Measurements from ENCODE around the gene RAD9B. TPM values are rescaled to one million over a fixed set of nuclear protein-coding genes. Genes with fewer than 3 reads are reported as not detected.
A peak's percentile ranks its signal among the peaks of the same experiment; 100 is the strongest.

RAD9B gene
- total RNA-seq, 2 donors from 2014 or later: 0.41 to 5.1 TPM

DNA sequence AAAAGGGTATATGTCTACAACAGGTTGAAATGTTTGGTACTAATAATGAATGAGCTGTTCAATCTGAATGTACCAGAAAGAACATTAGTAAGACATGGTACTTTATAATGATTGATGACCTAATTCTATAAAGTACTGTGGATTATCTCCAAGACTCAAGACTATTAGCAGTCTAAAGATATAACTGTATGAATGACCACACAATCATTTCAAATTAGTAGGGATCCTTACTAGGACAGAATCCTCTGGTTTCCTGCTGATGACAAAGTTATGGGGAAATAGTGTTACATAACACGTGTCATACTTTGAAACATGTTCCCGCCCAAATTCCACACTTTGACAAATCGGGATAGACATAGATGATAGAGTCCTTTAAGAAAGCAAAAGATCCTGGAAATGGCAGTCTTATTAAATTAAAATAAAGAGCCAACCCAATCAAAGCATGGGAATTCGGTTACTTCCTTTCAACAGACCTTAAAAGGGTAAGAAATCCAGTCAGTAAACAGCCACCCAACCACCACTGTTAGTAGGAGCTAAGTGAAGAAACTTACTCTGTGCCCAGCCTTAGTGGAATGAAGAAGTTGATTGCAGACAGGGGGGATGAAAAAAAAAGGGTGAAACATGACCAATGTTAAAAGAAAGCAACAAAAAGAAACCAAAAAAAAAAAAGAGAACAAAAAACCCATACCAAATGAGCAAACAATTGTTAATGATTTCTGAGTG is 3.0 kb upstream of the RAD9B start:
- no peak for DNase-seq (ENCODE audit: low spot score)
- WGBS: 69% methylated on average over 4 of the region's 4 CpGs
- H3K27ac ChIP-seq: no peak overlapping the region
- H3K4me1 ChIP-seq (replicated peaks): no peaks in the 10 kb centered on the region
- H3K4me3 ChIP-seq: no peak overlapping the region
- TF ChIP-seq POLR2AphosphoS5 (IDR thresholded peaks at IDR 0.05) (no peak), POLR2A (IDR thresholded peaks at IDR 0.05) (no peak)
- TF ChIP-seq, protein P1, sequence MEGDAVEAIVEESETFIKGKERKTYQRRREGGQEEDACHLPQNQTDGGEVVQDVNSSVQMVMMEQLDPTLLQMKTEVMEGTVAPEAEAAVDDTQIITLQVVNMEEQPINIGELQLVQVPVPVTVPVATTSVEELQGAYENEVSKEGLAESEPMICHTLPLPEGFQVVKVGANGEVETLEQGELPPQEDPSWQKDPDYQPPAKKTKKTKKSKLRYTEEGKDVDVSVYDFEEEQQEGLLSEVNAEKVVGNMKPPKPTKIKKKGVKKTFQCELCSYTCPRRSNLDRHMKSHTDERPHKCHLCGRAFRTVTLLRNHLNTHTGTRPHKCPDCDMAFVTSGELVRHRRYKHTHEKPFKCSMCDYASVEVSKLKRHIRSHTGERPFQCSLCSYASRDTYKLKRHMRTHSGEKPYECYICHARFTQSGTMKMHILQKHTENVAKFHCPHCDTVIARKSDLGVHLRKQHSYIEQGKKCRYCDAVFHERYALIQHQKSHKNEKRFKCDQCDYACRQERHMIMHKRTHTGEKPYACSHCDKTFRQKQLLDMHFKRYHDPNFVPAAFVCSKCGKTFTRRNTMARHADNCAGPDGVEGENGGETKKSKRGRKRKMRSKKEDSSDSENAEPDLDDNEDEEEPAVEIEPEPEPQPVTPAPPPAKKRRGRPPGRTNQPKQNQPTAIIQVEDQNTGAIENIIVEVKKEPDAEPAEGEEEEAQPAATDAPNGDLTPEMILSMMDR (IDR thresholded peaks at IDR 0.05): no peak
- intact Hi-C loops (cut with DNase I): no loop called here
- no peaks in the 10 kb centered on the region for H3K27me3 ChIP-seq (replicated peaks; ENCODE audit: insufficient read depth)
- H3K36me3 ChIP-seq: no peaks in the 10 kb centered on the region
- no peaks in the 10 kb centered on the region for H3K9me3 ChIP-seq

GRCh38 chr12:110501399-110501751 is 756 bp upstream of the RAD9B start:
- TF ChIP-seq POLR2AphosphoS5 (IDR thresholded peaks at IDR 0.05) (no peak), POLR2A (IDR thresholded peaks at IDR 0.05) (no peak)
- TF ChIP-seq, protein P1 (IDR thresholded peaks at IDR 0.05): no peak
- H3K4me3 ChIP-seq: peak overlapping the region; percentile 70 to 93
- intact Hi-C loops (cut with DNase I): loop anchor here (5.0 kb wide), 1 partner anchor 34 kb away; the partner anchor contains the start of genes FAM216A and GPN3
- no peaks in the 10 kb centered on the region for H3K9me3 ChIP-seq
- H3K27ac ChIP-seq: peak overlapping the region; percentile 84 to 92
- H3K4me1 ChIP-seq (replicated peaks): no peaks in the 10 kb centered on the region
- no peaks in the 10 kb centered on the region for H3K27me3 ChIP-seq (replicated peaks; ENCODE audit: insufficient read depth)
- peak; percentile 49 for DNase-seq (ENCODE audit: low spot score)
- H3K36me3 ChIP-seq: no peaks in the 10 kb centered on the region
- WGBS: under 1% methylated on average over 17 of the region's 17 CpGs

DNA sequence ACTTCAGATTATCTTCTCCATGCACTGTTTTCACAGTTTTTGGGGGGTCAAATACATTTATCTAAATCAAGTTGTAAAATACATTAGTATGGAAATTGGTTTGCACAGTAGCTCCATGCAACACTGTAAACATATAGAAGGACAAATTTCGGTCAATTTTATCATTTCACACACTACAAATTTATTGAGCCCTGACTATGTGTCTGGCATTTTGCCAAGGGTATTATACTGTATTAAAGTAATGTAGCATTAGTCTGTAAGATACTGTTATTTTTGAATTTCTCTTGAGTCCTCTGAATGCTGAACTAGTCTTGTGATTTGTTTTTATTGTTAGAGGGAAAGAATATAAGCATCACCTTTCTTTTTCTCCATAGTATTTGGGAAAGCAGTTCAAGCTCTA is 1.3 kb downstream of the RAD9B start:
- H3K4me3 ChIP-seq: no peak overlapping the region
- H3K36me3 ChIP-seq: no peaks in the 10 kb centered on the region
- intact Hi-C loops (cut with DNase I): loop anchor here (5.0 kb wide), 1 partner anchor 36 kb away; the partner anchor contains the start of genes FAM216A and GPN3
- H3K9me3 ChIP-seq: no peaks in the 10 kb centered on the region
- no peak overlapping the region for H3K27ac ChIP-seq
- WGBS: 73% methylated on average over 1 of the region's 1 CpG
- no peaks in the 10 kb centered on the region for H3K27me3 ChIP-seq (replicated peaks; ENCODE audit: insufficient read depth)
- no peak for DNase-seq (ENCODE audit: low spot score)
- H3K4me1 ChIP-seq (replicated peaks): no peaks in the 10 kb centered on the region
- TF ChIP-seq POLR2A (IDR thresholded peaks at IDR 0.05): no peak
- TF ChIP-seq, protein P1 (IDR thresholded peaks at IDR 0.05): no peak
- no peak for TF ChIP-seq POLR2AphosphoS5 (IDR thresholded peaks at IDR 0.05)

DNA sequence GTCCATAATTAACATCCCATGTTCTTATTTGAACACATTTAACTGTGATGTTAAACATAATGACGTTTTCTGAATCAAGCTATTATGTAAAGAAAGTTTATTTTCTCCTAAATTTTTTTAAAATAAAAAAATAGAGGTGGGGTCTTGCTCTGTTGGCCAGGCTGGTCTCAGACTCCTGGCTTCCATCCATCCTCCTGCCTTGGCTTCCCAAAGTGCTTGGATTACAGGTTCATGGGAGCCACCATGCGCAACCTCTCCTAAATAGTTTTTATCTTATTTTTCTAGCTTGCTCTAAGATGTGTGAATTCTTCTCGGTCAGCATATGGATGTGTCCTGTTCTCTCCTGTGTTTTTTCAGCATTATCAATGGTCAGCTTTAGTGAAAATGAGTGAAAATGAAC is 3.2 kb downstream of the RAD9B start:
- Histone ChIP-seq H3K36me3 (no peaks in the 10 kb centered on the region), H3K9me3 (no peaks in the 10 kb centered on the region), H3K27ac (no peak overlapping the region), H3K4me3 (no peak overlapping the region), H3K4me1 (replicated peaks) (no peaks in the 10 kb centered on the region), H3K27me3 (replicated peaks; ENCODE audit: insufficient read depth) (no peaks in the 10 kb centered on the region)
- TF ChIP-seq POLR2A (IDR thresholded peaks at IDR 0.05) (no peak), POLR2AphosphoS5 (IDR thresholded peaks at IDR 0.05) (no peak)
- TF ChIP-seq, protein P1 (IDR thresholded peaks at IDR 0.05): no peak
- no peak for DNase-seq (ENCODE audit: low spot score)
- intact Hi-C loops (cut with DNase I): no loop called here
- 78% methylated on average over 3 of the region's 3 CpGs for WGBS

DNA sequence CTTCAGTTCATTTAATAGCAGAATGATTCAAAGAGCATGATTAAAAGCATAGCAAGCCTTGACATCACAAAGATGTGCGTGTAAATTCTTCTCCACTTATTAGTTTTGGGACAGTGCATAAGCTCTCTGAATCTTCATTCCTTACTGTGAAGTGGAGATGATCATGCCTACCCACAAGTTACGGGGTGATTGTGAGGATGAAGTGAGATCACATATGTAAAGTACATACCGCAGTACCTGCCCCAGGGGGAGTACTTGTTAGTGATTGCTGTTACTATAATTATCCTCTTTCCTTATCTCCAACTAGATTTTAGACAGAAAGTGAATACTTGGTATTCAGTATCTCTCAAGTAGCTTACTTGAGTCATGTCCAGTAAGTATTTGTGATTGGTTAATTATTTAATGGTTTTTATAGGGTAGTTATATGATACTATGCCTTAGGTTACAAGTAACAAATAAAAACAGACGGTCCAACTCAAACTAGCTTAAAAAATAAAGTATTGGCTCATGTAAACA is 6.0 kb downstream of the RAD9B start:
- no peaks in the 10 kb centered on the region for H3K9me3 ChIP-seq
- H3K4me1 ChIP-seq (replicated peaks): no peaks in the 10 kb centered on the region
- H3K27ac ChIP-seq: no peak overlapping the region
- WGBS: 84% methylated on average over 4 of the region's 4 CpGs
- no peak for DNase-seq (ENCODE audit: low spot score)
- intact Hi-C loops (cut with DNase I): no loop called here
- no peak overlapping the region for H3K4me3 ChIP-seq
- no peaks in the 10 kb centered on the region for H3K27me3 ChIP-seq (replicated peaks; ENCODE audit: insufficient read depth)
- H3K36me3 ChIP-seq: no peaks in the 10 kb centered on the region
- TF ChIP-seq POLR2A (IDR thresholded peaks at IDR 0.05): no peak
- TF ChIP-seq POLR2AphosphoS5 (IDR thresholded peaks at IDR 0.05): no peak
- TF ChIP-seq, protein P1 (IDR thresholded peaks at IDR 0.05): no peak

All from prostate gland (tissue), 2 donors.